PFSK-1 (cell line): ENCODE measurements around the gene ANOS1.

Source experiments
- FOXP2 ChIP-seq: optimal IDR thresholded peaks from 2 replicates; pipeline ENCODE3; 2011; ENCODE audit warnings: borderline replicate concordance, control low read depth, inconsistent platforms; ENCODE audit not compliant: insufficient read depth; ENCODE audit errors: extremely low read length, extremely low read depth
- POLR2AphosphoS5 ChIP-seq: IDR thresholded peaks from 2 replicates; pipeline ENCODE4 v1.6.1; 2012; ENCODE audit warnings: low read depth, mild to moderate bottlenecking, control low read depth, low read length, moderate library complexity
- REST ChIP-seq, 2 experiments: IDR thresholded peaks; 2 replicates each; pipeline versions ENCODE4 v1.6.1 to v1.8.0; 2011 to 2012; ENCODE audit warnings: low read depth in 2 of 2, low read length in 2 of 2, control low read depth in 1 of 2, inconsistent platforms in 1 of 2, mild to moderate bottlenecking in 1 of 2, moderate library complexity in 1 of 2; ENCODE audit not compliant: insufficient read depth in 1 of 2
- SIN3A ChIP-seq: IDR thresholded peaks from 2 replicates; pipeline ENCODE4 v1.6.1; 2012; ENCODE audit warnings: mild to moderate bottlenecking, low read length, moderate library complexity, borderline replicate concordance; ENCODE audit not compliant: insufficient read depth
- TAF1 ChIP-seq: IDR thresholded peaks from 2 replicates; pipeline ENCODE4 v1.6.1; 2012; ENCODE audit warnings: low read length, control low read depth, borderline replicate concordance; ENCODE audit not compliant: insufficient read depth

Gene ANOS1

GRCh38 chrX:8657883-8658282, 74.1 kb downstream of the ANOS1 start:
- TF ChIP-seq SIN3A (no peak), TAF1 (no peak), REST (IDR thresholded peaks at IDR 0.05; ENCODE audit: insufficient read depth in 1 of 2, low read depth in 2 of 2, low read length in 2 of 2) (no peak), POLR2AphosphoS5 (no peak), FOXP2 (no peak)

DNA sequence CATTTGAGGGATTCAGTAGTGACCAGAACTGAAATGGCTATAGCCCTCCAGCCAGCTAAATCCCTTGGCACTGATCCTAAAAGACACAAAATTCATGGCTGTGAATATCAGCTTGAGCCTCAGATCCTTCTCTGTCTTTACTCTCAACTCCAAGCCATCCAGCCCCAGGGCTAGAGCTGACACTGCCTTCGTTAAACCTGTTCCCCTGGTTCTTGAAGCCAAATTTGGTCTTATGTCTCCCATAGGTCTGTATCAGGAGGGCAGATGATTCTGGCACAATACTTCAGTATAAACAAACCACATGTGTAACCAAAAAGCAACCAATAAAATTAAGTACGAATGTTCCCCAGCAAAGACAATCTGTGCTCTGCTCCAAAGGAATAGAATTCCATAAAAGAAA, 78.0 kb downstream of the ANOS1 start:
- TF ChIP-seq REST (IDR thresholded peaks at IDR 0.05; ENCODE audit: insufficient read depth in 1 of 2, low read depth in 2 of 2, low read length in 2 of 2) (no peak), TAF1 (no peak), FOXP2 (no peak), SIN3A (no peak), POLR2AphosphoS5 (no peak)

DNA sequence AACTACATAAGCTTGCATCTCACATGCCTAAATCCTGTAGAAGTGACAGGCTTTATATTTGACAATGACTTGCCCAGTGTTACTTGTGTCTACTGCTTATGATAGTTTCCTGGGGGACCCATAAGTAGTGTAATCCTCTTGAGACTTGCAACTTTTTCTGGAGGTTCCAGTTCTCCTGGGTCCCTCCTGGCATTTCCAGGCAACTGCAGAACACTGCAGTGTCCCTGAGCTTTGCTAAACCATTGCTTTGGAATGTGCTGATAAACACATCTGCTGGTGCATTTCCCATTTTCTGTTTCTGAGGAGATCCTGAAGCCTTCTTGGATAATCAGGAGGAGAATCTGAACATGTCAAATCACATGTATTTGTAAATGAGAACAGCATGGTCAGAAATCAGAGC, 82.0 kb downstream of the ANOS1 start:
- TF ChIP-seq SIN3A (no peak), POLR2AphosphoS5 (no peak), REST (IDR thresholded peaks at IDR 0.05; ENCODE audit: insufficient read depth in 1 of 2, low read depth in 2 of 2, low read length in 2 of 2) (no peak), TAF1 (no peak), FOXP2 (no peak)

- TF ChIP-seq REST (IDR thresholded peaks at IDR 0.05; ENCODE audit: insufficient read depth in 1 of 2, low read depth in 2 of 2, low read length in 2 of 2) (no peak), TAF1 (no peak), FOXP2 (no peak), SIN3A (no peak), POLR2AphosphoS5 (no peak)
Measured at GRCh38 chrX:8647176-8647575, 84.8 kb downstream of the ANOS1 start.

DNA sequence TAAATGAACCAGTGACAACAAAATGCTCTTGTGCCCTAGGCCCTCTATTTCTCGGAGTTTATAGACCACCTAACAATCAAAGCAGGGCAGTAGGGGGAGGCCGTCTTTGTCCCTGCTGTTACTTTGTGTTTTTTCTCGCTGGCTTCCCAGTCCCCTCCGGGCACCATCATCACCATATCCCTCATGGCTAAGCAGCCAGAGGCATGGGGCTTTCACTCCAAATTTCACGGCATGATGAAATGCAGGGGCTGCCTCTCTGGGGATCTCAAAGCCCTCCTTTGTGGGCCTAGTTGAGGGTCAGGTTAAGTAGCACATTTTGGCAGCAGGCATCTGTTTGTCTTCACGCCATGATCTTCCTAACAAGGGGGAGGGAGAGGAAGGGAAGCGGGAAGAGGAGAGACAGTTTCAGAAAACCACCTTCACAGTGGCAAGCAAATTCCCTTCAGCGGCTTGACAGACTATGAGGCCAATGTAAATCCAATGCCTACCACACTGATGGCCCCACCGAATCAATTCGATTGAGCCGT, 91.9 kb downstream of the ANOS1 start:
- TF ChIP-seq SIN3A (no peak), POLR2AphosphoS5 (no peak)
